BE2C (cell line): ENCODE results near the gene IFIT1.
"Not testable (repeated sequence)": the region's sequence is repeated elsewhere in the genome, so short reads cannot be mapped to it uniquely, and the experiment has no call there.

Source experiments
- DNase-seq: peaks from one replicate; pipeline ENCODE4 v3.0.0-alpha.2; 2020
- H3K27me3 ChIP-seq: fragments of 250-450 bp; sonication (Bioruptor Pico); 2 replicates; pipeline ENCODE4 v1.5.1; 2020; ENCODE audit warnings: mild to moderate bottlenecking
- H3K36me3 ChIP-seq: fragments of 250-450 bp; sonication (Bioruptor Pico); 2 replicates; pipeline ENCODE4 v1.5.1; 2020; ENCODE audit warnings: mild to moderate bottlenecking
- H3K4me1 ChIP-seq: fragments of 250-450 bp; sonication (Bioruptor Pico); 2 replicates; pipeline ENCODE4 v1.5.1; 2020
- H3K4me3 ChIP-seq: 2 replicates; pipeline ENCODE4 v1.5.1; 2011; ENCODE audit warnings: low read depth, low read length
- H3K9me3 ChIP-seq: fragments of 250-450 bp; sonication (Bioruptor Pico); 2 replicates; pipeline ENCODE4 v1.5.1; 2020
- CTCF ChIP-seq: IDR thresholded peaks from 2 replicates; pipeline ENCODE4 v1.5.1; 2012; ENCODE audit warnings: mild to moderate bottlenecking, low read depth, low read length

IFIT1 gene

GRCh38 chr10:89347701-89348457, 44.5 kb upstream of the IFIT1 start:
- DNase-seq: no peak
- H3K36me3 ChIP-seq: no peaks in the 10 kb centered on the region
- no peak for TF ChIP-seq CTCF
- H3K9me3 ChIP-seq: no peaks in the 10 kb centered on the region
- no peaks in the 10 kb centered on the region for H3K27me3 ChIP-seq
- H3K4me1 ChIP-seq: peaks cover 5% of the 10 kb centered on the region; the same call in 1 of the 2 replicates
- H3K4me3 ChIP-seq: no peak overlapping the region

GRCh38 chr10:89348481-89348880, 43.9 kb upstream of the IFIT1 start:
- TF ChIP-seq CTCF: no peak
- DNase-seq: no peak
- Histone ChIP-seq H3K4me1 (no peaks in the 10 kb centered on the region), H3K4me3 (no peak overlapping the region), H3K9me3 (no peaks in the 10 kb centered on the region), H3K36me3 (no peaks in the 10 kb centered on the region), H3K27me3 (no peaks in the 10 kb centered on the region)

- H3K27me3 ChIP-seq: no peaks in the 10 kb centered on the region
- no peaks in the 10 kb centered on the region for H3K4me1 ChIP-seq
- TF ChIP-seq CTCF: no peak
- no peaks in the 10 kb centered on the region for H3K9me3 ChIP-seq
- H3K36me3 ChIP-seq: no peaks in the 10 kb centered on the region
- no peak overlapping the region for H3K4me3 ChIP-seq
- no peak for DNase-seq
These were observed 43.4 kb upstream of the IFIT1 start for GRCh38 chr10:89348975-89349374.

- not testable (repeated sequence) for H3K36me3 ChIP-seq, DNase-seq, H3K4me3 ChIP-seq, H3K4me1 ChIP-seq, H3K9me3 ChIP-seq, H3K27me3 ChIP-seq
These were observed 41.6 kb upstream of the IFIT1 start for GRCh38 chr10:89350631-89351315.

GRCh38 chr10:89351412-89351779, 41.0 kb upstream of the IFIT1 start:
- H3K4me3 ChIP-seq: no peak overlapping the region

More at GRCh38 chr10:89351412-89351779, 41.0 kb upstream of the IFIT1 start:
- H3K4me1 ChIP-seq: no peaks in the 10 kb centered on the region
- no peaks in the 10 kb centered on the region for H3K36me3 ChIP-seq
- H3K27me3 ChIP-seq: no peaks in the 10 kb centered on the region
- no peaks in the 10 kb centered on the region for H3K9me3 ChIP-seq
- DNase-seq: no peak
- TF ChIP-seq CTCF: no peak
